HG03571 (cell line): ENCODE data around the gene NOL4L.

ENCODE experiments used
- ATAC-seq: cut with Tn5 transposase; IDR thresholded peaks from one replicate; pipeline ENCODE4 v1.9.1; 2021; ENCODE audit not compliant: unreplicated experiment

NOL4L gene

GRCh38 chr20:32487381-32487780 lies 97.8 kb downstream of the NOL4L start:
- no peak for ATAC-seq

GRCh38 chr20:32485770-32486478 lies 99.2 kb downstream of the NOL4L start:
- no peak for ATAC-seq

- ATAC-seq = no peak
Observed at GRCh38 chr20:32484958-32485769, 100.0 kb downstream of the NOL4L start.

GRCh38 chr20:32484225-32484957 lies 100.7 kb downstream of the NOL4L start:
- ATAC-seq = no peak

- ATAC-seq = no peak
Observed at GRCh38 chr20:32483351-32484224, 101.5 kb downstream of the NOL4L start.

- no peak for ATAC-seq
Observed at GRCh38 chr20:32482442-32483261, 102.5 kb downstream of the NOL4L start.

- ATAC-seq = no peak
Observed at GRCh38 chr20:32482143-32482441, 103.0 kb downstream of the NOL4L start.

- no peak for ATAC-seq
Observed at GRCh38 chr20:32481311-32482142, 103.6 kb downstream of the NOL4L start.

GRCh38 chr20:32480371-32481241 lies 104.5 kb downstream of the NOL4L start:
- no peak for ATAC-seq

GRCh38 chr20:32479697-32480171 lies 105.4 kb downstream of the NOL4L start:
- no peak for ATAC-seq

GRCh38 chr20:32479012-32479411 lies 106.1 kb downstream of the NOL4L start:
- no peak for ATAC-seq

- ATAC-seq = no peak
Observed at GRCh38 chr20:32478576-32478975, 106.6 kb downstream of the NOL4L start.

GRCh38 chr20:32477594-32478512 lies 107.3 kb downstream of the NOL4L start:
- ATAC-seq = no peak

GRCh38 chr20:32476684-32477593 lies 108.2 kb downstream of the NOL4L start:
- no peak for ATAC-seq

GRCh38 chr20:32474967-32475811 lies 109.9 kb downstream of the NOL4L start:
- ATAC-seq = no peak
